GM12874 (cell line): Measurements from ENCODE around the gene MSGN1.

Experiments used
- TF ChIP-seq, protein P1 (sequence below): IDR thresholded peaks from 2 replicates; pipeline ENCODE4 v1.5.1; 2011; ENCODE audit warnings: low read depth, mild to moderate bottlenecking, control low read depth, low read length, moderate library complexity; ENCODE audit not compliant: insufficient read depth

MSGN1 gene

DNA sequence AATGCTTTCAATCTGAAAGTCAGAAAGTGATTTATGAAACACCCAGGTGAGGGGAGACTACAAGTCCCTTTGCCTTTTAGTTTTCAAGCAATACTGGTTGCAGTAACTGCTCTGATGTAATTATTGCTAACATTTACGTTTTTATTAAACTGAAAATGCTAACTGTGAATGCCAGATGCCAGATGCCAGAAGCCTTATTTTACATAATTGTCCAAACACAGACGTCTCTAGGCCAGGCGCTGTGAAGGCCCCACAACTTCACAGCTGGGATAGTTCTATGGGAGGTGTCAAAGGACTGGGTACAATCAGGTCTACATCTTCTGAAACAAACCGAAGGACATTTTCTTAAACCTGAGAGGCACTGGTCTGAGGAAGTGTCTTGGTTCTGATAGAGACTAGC lies 27.5 kb upstream of the MSGN1 start:
- TF ChIP-seq, protein P1, sequence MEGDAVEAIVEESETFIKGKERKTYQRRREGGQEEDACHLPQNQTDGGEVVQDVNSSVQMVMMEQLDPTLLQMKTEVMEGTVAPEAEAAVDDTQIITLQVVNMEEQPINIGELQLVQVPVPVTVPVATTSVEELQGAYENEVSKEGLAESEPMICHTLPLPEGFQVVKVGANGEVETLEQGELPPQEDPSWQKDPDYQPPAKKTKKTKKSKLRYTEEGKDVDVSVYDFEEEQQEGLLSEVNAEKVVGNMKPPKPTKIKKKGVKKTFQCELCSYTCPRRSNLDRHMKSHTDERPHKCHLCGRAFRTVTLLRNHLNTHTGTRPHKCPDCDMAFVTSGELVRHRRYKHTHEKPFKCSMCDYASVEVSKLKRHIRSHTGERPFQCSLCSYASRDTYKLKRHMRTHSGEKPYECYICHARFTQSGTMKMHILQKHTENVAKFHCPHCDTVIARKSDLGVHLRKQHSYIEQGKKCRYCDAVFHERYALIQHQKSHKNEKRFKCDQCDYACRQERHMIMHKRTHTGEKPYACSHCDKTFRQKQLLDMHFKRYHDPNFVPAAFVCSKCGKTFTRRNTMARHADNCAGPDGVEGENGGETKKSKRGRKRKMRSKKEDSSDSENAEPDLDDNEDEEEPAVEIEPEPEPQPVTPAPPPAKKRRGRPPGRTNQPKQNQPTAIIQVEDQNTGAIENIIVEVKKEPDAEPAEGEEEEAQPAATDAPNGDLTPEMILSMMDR, result no peak

DNA sequence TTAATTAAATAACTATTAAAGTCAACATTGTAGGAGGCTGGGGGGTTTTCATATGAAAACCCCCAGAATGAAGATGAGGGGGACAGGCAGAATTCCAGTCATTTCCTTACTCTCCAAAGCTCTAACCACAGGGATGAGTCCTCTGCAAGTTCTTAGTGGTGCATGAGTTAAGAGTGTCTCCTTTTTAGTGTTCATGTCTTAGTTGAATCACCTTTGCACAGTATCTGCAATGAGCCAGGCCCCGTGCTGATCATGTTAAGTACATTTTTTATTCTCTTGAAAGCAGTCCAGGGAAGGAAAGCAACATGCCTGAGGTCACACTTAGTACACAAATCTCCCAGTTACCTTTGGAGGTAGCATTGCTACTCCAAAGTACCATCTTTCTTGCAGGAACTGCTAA lies 25.7 kb upstream of the MSGN1 start:
- TF ChIP-seq, protein P1, result no peak

DNA sequence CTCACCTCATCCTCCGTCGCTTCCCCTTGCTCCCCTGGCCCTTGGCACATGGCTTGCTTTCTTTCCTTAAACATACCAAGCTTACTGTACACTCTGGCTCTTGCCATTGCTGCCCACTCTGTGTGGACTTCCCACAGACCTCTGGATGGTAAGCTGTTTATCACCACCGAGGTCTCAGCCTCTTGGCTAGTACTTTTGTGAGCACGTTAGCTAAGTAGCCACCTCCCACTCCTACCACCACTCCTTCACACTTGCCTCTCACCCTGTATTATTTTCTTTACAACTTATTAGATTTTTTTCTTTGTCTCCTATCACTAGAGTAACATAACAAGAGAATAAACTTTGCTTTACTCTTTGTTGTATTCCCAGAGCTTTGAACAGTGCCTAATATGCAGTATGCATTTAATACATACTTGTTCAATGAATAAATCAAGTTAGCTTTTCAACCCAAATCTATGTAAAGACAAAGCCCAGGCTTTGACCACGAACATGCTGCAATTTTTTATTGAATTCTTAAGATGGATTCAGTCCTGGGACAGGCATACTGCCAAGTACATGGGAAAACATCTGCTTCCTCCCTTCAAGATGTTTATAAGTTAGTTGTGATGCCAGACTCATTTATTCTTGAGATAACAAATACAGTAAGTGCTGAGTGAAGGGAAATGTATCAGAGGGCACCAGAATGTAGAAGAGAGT lies 25.0 kb upstream of the MSGN1 start:
- TF ChIP-seq, protein P1, result no peak

DNA sequence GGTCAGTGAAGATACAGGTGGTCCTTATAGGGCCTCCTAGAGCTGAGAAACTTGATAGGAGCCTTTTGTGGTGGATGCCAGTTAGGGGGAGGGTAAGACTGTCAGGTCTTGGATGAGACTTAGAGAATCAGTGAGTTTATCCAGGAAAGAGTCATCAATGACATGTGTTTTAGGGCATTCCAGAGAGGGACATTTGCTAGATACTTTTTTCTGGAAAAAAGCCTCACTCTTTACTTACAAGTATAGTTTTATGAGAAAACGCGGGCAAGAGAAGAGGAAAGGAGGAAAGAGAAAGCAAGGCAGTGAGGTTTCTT lies 24.5 kb upstream of the MSGN1 start:
- TF ChIP-seq, protein P1, result no peak

GRCh38 chr2:17792515-17792914 lies 23.7 kb upstream of the MSGN1 start:
- TF ChIP-seq, protein P1, result no peak

DNA sequence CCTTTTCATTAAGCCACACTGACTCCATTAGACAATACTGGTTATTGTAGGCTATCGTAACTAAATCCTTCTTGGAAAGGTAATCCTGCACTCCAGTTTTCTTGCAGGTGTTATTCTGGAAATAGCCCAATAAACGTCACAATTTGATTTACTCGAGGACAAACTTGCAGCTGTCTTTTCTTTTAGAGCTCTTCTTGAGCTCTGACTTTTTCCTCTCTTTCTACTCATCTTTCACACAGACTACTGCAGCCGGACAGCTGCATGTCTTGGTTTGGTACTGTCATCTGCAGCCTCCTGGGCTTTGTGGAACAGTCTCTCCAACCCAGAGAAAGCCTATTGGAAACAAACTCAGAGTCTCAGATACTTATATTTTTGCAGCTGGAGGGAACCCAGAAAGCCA lies 23.0 kb upstream of the MSGN1 start:
- TF ChIP-seq, protein P1, result no peak

DNA sequence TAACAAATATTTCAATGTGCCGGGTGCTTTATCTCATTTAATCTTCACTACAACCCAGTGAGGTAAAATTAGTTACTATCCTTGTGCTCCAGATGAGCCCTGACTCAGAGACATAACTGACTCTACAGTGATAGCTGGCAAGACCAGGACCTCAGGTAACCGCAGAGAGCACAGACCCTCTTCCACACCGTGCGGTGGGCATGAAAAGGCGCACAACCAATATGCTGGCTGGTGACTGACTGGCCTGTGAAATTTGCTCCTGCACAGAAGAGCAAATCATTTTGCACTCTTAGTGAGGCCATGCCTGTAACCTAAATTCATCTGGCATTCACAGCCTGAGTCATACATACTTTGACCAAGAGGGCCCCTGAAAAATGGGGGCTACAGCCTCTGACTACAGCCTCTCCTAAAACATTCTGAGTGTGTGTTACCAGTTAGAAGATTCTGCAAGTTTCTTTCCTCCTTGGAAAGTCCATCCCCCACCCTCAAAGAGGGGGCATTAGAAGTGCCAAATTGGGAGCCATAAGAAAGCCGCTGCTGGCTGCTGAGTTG lies 22.4 kb upstream of the MSGN1 start:
- TF ChIP-seq, protein P1, result no peak

DNA sequence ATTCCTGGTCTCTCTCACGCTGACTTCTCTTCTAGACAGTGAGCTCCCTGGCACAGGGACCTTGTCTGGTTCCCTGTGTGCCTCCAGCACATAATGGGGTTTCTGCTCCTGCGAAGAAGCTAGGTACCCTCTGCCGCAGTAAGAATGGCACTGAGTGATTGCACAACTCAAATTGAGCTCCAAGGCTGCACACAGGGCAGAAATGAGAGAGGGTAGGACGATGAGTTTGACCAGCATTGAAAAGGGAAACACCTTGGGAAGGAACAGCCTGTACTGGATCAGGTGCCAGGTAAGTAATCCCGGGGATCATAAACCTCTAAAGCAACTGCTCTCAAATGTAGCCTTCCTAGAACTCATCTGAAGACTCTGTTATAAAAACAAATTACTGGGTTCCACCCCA lies 21.0 kb upstream of the MSGN1 start:
- TF ChIP-seq, protein P1, result no peak
